ENCODE data around the gene MYH14.
A peak's percentile ranks its signal among the peaks of the same experiment; 100 is the strongest.
"Not testable (repeated sequence)": the region's sequence is repeated elsewhere in the genome, so short reads cannot be mapped to it uniquely, and the experiment has no call there.

Gene MYH14

DNA sequence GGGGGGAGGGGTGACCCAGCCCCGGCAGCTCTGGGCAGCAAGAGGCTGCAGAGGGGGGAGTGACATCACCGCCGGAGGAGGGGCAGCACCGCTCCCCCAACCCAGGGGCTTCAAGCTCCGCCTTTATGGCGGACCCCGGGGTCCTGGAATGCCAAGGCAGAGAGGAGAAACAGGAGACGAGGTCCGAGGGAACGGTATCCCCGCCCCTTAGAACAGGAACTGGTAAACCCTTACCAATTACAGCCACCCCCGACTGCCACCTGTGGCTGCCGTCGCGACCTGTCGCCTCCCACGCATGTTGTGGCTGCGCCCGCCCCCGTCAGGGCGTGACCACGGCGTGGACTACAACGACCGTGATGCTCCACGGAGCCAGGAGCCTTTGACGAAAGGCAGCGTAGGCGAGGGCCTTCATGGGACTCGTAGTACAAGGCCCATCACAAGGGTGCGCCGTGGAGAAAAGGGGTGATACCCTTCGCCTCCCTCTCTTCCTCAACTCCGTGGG lies 129.9 kb downstream of the MYH14 start:
- DNase-seq (ENCODE audit: low read depth): peak; percentile 70

DNA sequence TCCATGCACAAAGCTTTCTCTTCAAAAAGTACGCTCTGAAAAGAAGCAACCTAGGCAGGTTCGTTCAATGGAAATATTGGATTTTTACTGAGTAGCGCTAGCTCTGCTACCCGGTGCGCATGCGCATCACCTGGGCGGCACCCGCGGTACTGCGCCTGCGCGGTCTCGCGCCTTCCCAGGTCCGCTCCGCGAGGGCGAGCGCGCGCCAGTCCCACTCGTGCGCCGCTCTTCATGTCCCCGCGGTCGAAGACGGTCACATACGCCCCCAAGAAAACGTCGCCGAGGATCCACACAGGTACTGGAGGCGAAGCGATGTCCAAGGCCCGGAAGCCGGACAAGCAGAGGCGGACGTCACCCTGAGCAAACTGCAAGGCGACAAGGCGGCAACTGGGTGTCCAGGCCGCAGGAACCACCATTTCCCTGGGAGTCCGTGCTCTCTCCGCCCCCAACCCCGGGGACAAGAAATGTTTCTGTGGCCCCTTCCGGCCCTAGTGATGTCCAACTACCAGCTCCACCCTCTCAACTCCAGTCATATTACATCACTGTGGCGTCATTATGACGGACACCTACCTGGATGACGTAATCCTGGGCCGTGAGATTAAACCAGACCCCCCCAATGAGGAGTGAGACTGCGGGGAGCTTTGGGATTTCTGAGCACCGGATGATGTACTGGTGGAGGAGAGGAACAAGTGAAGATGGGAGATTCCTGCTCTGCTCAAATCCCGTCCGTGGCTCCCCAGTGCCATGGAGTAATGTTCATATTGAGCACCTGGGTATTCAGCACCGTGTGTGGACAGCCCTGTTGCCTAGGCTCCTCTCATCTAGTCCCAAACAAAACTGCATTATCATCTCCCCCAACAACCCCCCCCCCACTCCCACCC lies 130.6 kb downstream of the MYH14 start:
- DNase-seq (ENCODE audit: low read depth): peak; percentile 72

DNA sequence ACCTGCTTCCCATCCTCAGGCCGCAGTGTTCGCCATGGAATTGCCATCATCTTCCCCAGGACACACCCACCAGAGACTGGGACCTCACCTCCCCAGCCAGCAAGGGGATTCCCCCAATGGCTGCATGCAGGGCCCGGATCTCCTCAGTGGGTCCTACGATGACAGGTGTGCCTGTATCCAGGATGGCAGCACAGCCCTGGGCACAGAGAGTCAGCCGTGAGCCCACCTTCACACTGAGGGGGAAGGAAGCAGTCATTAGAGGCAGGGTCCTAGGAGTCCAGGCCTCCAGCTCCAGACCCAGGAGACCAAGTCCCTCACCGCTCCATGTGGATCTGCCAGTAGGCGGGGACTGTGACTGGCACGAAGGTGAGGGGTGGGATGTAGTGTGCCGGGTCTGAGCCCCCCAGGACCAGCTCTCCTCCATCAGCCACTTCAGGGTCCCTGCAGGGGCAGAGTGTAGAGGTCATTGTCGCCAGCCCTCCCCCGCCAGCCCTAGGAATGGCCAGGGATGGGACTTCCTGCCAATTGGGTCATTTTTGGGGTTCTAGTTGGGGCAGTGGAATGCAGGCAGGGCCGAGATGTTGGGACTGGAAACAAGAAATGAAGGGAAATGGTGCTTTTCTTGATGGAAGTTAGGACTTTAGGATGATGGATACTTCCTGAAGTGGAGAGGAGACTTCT lies 131.5 kb downstream of the MYH14 start:
- DNase-seq (ENCODE audit: low read depth): no peak

- DNase-seq (ENCODE audit: low read depth): not testable (repeated sequence)
These were observed 133.6 kb downstream of the MYH14 start for GRCh38 chr19:50337031-50337430.

GRCh38 chr19:50340331-50340730 lies 136.9 kb downstream of the MYH14 start:
- no peak for DNase-seq (ENCODE audit: low read depth)

DNA sequence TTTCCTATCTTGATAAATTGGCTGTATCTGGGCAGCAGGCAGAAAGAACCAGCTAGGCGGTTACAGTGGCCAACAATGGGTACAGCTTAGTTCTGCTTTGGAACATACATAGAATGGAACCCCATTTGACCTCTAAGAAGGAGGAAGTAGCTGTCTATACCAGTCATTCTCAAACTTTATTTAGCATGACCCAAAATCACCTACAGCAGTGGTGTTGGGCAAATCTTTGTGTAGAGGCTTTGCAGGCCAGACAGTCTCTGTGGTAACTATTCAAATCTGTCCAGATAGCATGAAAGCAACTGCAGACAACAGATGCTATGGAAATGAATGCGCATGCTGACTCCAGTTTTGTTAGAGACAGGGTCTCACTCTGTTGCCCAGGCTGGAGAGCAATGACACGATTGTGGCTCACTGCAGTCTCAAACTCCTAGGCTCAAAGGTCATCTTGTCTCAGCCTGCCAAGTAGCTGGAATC lies 137.7 kb downstream of the MYH14 start:
- no peak for DNase-seq (ENCODE audit: low read depth)

DNA sequence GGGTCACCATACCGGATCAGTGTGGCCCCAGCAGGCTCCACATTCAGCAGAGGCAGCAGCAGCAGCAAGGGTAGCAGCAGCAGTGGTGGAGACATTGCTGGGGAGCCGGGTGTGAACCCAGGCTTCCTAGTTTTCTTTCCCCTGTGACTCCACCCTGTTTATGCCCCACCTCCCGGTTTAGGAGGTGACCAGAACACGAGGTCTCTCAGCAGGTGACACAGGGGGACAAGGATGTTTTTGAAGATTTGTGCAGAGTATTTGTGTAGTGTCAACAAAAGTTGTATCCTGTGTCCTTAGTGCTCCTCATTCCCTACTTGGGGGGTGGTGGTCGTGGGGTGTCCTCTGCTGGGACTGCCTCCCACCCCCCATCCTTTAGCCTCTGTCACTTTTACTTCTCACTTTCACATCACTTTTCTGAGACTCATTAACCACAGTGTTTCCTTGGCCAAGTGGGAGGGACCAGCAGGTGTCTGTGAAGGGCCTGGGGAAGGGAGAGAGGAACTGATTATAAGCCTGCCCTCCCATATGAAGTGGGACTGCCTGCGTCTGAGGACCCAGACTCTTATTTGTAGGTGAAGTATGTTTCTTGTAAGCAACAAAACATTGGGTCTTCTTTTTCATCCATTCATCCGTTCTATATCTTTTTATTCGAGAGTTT lies 141.4 kb downstream of the MYH14 start:
- no peak for DNase-seq (ENCODE audit: low read depth)

GRCh38 chr19:50347089-50347581 lies 143.7 kb downstream of the MYH14 start:
- DNase-seq (ENCODE audit: low read depth): not testable (repeated sequence)

DNA sequence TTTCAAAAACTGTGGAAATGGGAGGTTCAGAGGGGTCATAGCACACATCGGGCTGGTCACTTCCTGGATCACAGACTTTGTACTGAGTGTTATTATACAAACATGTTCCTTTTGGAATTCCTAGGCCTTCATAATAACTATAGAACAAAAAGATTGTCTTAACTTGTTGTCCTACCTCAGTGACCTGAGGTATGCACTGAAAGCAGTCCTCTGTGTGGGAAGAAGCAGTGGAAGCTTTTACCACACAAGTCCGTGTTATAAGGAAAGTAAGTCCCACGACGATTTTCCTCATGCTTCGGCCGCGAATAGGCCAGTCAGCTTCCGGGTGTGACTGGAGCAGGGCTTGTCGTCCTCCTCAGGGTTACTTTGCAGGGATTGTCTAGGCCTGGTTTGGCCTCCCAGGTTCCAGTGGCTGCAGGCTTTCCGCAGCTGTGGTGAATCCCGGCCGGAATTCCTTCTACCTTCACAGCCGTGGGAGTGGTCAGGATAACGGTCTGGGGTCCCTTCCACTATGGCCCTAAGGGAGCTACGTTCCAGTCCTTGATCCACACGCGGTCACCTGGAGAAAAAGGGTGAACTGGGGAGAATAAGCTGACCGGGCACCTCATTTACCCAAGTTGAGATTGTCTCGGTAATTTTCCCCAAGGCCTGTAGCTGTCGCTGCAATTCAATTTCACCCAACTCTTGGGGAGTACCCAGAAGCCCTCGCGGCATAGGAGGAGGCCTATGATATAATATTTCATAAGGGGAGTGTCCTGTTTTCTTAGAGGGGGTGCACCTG lies 146.0 kb downstream of the MYH14 start:
- DNase-seq (ENCODE audit: low read depth): no peak

GRCh38 chr19:50352242-50352641 lies 148.8 kb downstream of the MYH14 start:
- DNase-seq (ENCODE audit: low read depth): no peak

GRCh38 chr19:50353487-50353880 lies 150.1 kb downstream of the MYH14 start:
- DNase-seq (ENCODE audit: low read depth): not testable (repeated sequence)

DNA sequence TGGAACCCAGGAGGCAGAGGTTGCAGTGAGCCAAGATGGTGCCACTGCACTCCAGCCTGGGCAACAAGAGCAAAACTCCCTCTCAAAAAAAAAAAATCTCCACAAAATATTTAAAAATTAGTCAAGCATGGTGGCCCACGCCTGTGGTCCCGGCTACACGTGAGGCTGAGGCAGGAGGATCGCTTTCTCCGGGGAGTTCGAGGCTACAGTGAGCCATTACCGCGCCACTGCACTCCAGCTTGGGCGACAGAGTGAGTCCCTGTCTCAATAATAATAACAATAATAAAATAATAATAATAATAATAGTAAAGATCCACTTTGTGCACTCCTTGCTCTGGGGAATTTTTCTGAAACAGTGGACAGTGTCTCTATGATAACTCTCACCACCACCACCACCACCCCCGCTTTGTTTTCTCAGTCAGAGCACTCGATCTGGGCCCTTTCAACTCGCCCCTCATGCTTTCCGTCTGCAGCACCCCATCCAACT lies 153.3 kb downstream of the MYH14 start:
- DNase-seq (ENCODE audit: low read depth): no peak

GRCh38 chr19:50357178-50358100 lies 154.0 kb downstream of the MYH14 start:
- DNase-seq (ENCODE audit: low read depth): peak; percentile 74

DNA sequence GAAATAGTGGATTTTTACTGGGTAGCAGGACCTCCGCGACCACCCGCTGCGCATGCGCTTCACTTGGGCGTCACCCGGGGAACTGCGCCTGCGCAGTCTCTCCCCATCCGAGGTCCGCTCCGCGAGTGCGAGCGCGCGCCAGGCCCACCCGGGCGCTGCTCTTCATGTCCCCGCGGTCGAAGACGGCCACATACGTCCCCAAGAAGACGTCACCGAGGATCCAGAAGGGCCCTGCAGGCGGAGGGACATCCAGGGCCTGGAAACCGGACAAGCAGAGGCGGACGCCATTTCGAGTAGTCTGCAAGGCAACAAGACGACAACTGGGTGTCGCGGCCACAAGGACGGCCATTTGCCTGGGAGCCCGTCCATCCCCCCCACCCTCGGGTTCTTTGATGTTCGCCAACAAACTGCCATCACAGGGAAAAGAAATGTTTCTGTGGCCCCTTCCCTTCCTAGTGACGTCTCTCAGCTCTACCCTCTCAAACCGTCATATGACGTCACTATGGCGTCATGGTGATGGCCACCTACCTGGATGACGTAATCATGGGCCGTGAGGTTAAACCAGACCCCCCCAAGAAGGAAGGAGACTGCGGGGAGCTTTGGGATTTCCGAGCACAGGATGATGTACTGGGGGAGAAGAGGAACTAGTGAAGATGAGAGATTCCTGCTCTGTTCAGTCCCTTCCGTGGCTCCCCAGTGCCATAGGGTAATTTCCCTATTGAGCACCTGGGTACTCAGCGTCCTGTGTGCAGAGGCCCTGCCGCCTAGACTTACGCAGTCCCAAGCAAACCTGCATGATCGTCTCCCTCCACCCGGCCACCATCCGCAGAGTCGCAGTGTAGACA lies 155.3 kb downstream of the MYH14 start:
- peak; percentile 64 for DNase-seq (ENCODE audit: low read depth)

- DNase-seq (ENCODE audit: low read depth): no peak
These were observed 156.0 kb downstream of the MYH14 start for GRCh38 chr19:50359328-50359818.
